Measurements from ENCODE around the gene MYCBP2. TPM values are rescaled to one million over a fixed set of nuclear protein-coding genes. Genes with fewer than 3 reads are reported as not detected.

MYCBP2 gene
- total RNA-seq, 3 donors from 2014 or later = 179 to 282 (median 181) TPM

DNA sequence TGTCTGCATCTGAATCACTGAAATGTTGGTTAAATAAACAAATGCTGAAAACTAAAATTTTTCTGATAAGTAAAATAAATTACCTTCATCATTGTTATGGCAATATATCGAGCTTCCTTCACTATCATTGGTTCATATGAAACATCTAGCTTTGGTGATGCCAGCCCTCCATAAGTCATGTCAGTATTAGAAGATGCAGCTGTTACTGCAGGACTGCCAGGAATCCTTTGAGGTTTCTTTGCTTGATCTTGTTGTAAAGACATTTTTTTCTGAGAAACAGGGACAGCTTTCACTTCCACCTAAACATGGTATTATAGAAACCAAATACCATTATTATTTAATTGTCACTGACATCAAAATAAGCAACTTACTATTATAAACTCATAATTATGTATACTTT, 176.2 kb downstream of the MYCBP2 start:
- DNase-seq (ENCODE audit: low spot score in 2 of 2) = no peak

DNA sequence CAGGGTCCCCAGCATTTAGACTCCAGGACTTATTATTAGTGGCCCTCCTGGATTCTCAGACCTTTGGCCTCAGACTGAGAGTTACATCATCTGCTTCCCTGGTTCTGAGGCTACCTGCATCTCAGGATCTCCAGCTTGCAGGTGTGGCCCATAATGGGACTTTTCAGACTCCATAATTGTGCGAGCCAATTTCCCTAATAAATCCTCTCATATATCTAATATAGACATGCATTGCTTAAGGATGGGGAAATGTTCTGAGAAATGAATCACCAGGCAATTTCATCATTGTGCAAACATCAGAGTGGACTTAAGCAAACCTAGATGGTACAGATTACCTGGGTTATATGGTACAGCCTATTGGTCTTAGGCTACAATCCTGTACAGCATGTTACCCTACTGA, 183.5 kb downstream of the MYCBP2 start:
- Histone ChIP-seq H3K4me1 (no peaks in the 10 kb centered on the region), H3K4me3 (no peak overlapping the region), H3K36me3 (no peaks in the 10 kb centered on the region), H3K27ac (peak overlapping the region in 1 of 2 donors; percentile 65), H3K9me3 (no peaks in the 10 kb centered on the region), H3K27me3 (no peaks in the 10 kb centered on the region)
- no peak for DNase-seq (ENCODE audit: low spot score in 2 of 2)
- intact Hi-C loops (cut with DNase I; ENCODE audit: low total_unique reads) = no loop called here
- no peak for TF ChIP-seq POLR2AphosphoS5 (IDR thresholded peaks at IDR 0.05)
- TF ChIP-seq POLR2A (IDR thresholded peaks at IDR 0.05) = no peak
- TF ChIP-seq CTCF (IDR thresholded peaks at IDR 0.05) = no peak

More for the DNA sequence above, 176.2 kb downstream of the MYCBP2 start:
- Histone ChIP-seq H3K27ac (no peak overlapping the region), H3K4me3 (no peak overlapping the region), H3K9me3 (no peaks in the 10 kb centered on the region), H3K27me3 (no peaks in the 10 kb centered on the region), H3K36me3 (peaks cover 13% of the 10 kb centered on the region), H3K4me1 (no peaks in the 10 kb centered on the region)
- intact Hi-C loops (cut with DNase I; ENCODE audit: low total_unique reads) = no loop called here
- no peak for TF ChIP-seq POLR2A (IDR thresholded peaks at IDR 0.05)
- TF ChIP-seq POLR2AphosphoS5 (IDR thresholded peaks at IDR 0.05) = no peak
- no peak for TF ChIP-seq CTCF (IDR thresholded peaks at IDR 0.05)

DNA sequence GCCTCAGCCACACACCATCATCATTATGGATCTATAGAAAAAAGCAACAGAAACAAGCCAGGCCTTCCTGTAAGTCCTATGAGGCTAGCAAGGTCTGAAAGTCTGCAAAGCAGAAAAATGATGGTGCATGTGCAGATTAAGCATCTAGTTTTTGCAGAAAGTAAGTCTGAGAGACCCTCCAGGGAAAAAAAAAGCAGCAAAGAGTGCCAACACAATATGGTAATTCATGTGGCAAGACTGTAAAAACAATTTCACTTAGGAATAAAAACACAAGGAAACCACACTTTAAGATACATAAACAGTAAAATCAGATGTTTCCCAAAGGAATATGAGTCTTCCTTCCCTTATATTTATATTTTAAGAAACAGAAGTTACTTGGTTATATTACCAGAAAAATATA, 187.6 kb downstream of the MYCBP2 start:
- Histone ChIP-seq H3K27ac (no peak overlapping the region), H3K27me3 (no peaks in the 10 kb centered on the region), H3K9me3 (no peaks in the 10 kb centered on the region), H3K4me3 (no peak overlapping the region), H3K4me1 (no peaks in the 10 kb centered on the region), H3K36me3 (no peaks in the 10 kb centered on the region)
- intact Hi-C loops (cut with DNase I; ENCODE audit: low total_unique reads) = no loop called here
- no peak for TF ChIP-seq CTCF (IDR thresholded peaks at IDR 0.05)
- TF ChIP-seq POLR2AphosphoS5 (IDR thresholded peaks at IDR 0.05) = no peak
- TF ChIP-seq POLR2A (IDR thresholded peaks at IDR 0.05) = no peak
- DNase-seq (ENCODE audit: low spot score in 2 of 2) = no peak

DNA sequence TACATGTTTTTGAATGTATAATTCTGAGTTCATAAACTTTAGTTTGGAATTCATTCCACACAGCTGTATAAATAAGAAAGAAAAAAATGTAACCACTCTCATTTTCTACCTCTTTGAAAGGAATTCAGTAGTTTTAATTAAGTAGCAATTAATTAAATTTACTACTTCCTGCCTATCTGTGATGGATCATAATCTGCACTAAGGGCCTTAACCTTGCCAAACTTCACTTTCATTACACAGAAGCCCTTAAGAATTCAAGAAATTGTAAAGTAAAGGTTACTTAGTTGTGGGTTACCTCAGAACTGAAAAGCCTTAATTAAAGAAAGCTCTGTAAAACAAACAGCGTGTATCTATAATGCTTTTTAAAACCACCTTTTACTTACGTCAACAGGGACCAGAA, 188.1 kb downstream of the MYCBP2 start:
- H3K27me3 ChIP-seq = no peaks in the 10 kb centered on the region
- DNase-seq (ENCODE audit: low spot score in 2 of 2) = no peak
- H3K36me3 ChIP-seq = no peaks in the 10 kb centered on the region
- no peaks in the 10 kb centered on the region for H3K4me1 ChIP-seq
- H3K27ac ChIP-seq = no peak overlapping the region
- H3K4me3 ChIP-seq = no peak overlapping the region
- intact Hi-C loops (cut with DNase I; ENCODE audit: low total_unique reads) = no loop called here
- no peaks in the 10 kb centered on the region for H3K9me3 ChIP-seq
- TF ChIP-seq POLR2A (IDR thresholded peaks at IDR 0.05) (no peak), POLR2AphosphoS5 (IDR thresholded peaks at IDR 0.05) (no peak), CTCF (IDR thresholded peaks at IDR 0.05) (no peak)

DNA sequence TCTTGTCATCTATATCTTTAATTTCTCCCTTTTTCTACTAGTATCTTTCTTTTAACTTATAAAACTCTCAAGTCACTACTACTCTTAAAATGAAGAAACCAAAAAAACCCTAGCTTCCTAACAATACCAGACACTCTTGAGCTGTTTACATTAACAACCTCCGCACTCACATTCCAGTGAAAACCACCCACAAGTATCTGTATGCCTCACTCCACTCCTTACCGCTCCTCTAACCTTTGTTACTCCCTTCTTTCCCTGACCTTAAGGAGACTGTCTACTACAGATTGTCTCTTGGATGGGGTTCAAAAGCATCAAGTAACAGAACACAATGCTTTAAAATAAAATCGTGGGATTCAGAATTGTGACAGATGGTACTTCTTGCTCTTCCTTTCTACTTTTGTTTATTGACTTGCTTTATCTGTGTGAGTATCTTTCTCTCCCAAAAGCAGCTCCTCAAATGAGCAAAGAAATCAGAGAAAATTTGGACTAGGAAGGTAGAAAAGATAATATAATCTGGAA, 189.9 kb downstream of the MYCBP2 start:
- Histone ChIP-seq H3K4me3 (no peak overlapping the region), H3K36me3 (no peaks in the 10 kb centered on the region), H3K4me1 (no peaks in the 10 kb centered on the region), H3K27ac (no peak overlapping the region), H3K27me3 (no peaks in the 10 kb centered on the region), H3K9me3 (no peaks in the 10 kb centered on the region)
- DNase-seq (ENCODE audit: low spot score in 2 of 2) = no peak
- intact Hi-C loops (cut with DNase I; ENCODE audit: low total_unique reads) = no loop called here
- TF ChIP-seq POLR2AphosphoS5 (IDR thresholded peaks at IDR 0.05) = no peak
- TF ChIP-seq CTCF (IDR thresholded peaks at IDR 0.05) = no peak
- TF ChIP-seq POLR2A (IDR thresholded peaks at IDR 0.05) = no peak
